HG03060 (cell line): ENCODE results near the gene VEGFB.

Source experiments
- ATAC-seq: cut with Tn5 transposase; IDR thresholded peaks from one replicate; pipeline ENCODE4 v1.9.1; 2021; ENCODE audit warnings: low read depth, moderate number of reproducible peaks; ENCODE audit not compliant: unreplicated experiment

VEGFB gene

GRCh38 chr11:64210301-64211020 is 23.9 kb upstream of the VEGFB start:
- ATAC-seq = no peak

GRCh38 chr11:64211181-64211872 is 23.1 kb upstream of the VEGFB start:
- no peak for ATAC-seq

- ATAC-seq = no peak
Measured at GRCh38 chr11:64216879-64217278, 17.5 kb upstream of the VEGFB start.

- ATAC-seq = no peak
Measured at GRCh38 chr11:64218628-64219353, 15.6 kb upstream of the VEGFB start.

GRCh38 chr11:64219354-64219684 is 15.1 kb upstream of the VEGFB start:
- no peak for ATAC-seq

GRCh38 chr11:64219755-64220154 is 14.6 kb upstream of the VEGFB start:
- no peak for ATAC-seq

GRCh38 chr11:64220271-64220670 is 14.1 kb upstream of the VEGFB start:
- ATAC-seq = no peak

- no peak for ATAC-seq
Measured at GRCh38 chr11:64220798-64221197, 13.6 kb upstream of the VEGFB start.

GRCh38 chr11:64222651-64223000 is 11.8 kb upstream of the VEGFB start:
- ATAC-seq = no peak

- no peak for ATAC-seq
Measured at GRCh38 chr11:64223001-64223651, 11.3 kb upstream of the VEGFB start.

- no peak for ATAC-seq
Measured at GRCh38 chr11:64224151-64224890, 10.1 kb upstream of the VEGFB start.

- no peak for ATAC-seq
Measured at GRCh38 chr11:64224891-64225607, 9.3 kb upstream of the VEGFB start.

- ATAC-seq = no peak
Measured at GRCh38 chr11:64225608-64226506, 8.5 kb upstream of the VEGFB start, which contains the start of the genes NUDT22 and TRPT1. NUDT22 (plus strand) TSS chr11:64226274; CDS start chr11:64226653, 379 bp downstream. TRPT1 (minus strand) TSS chr11:64226186; CDS start chr11:64225860, 326 bp downstream.

GRCh38 chr11:64226507-64227051 is 7.8 kb upstream of the VEGFB start:
- no peak for ATAC-seq

- no peak for ATAC-seq
Measured at GRCh38 chr11:64227405-64227956, 6.9 kb upstream of the VEGFB start.

- ATAC-seq = no peak
Measured at GRCh38 chr11:64229090-64229743, 5.2 kb upstream of the VEGFB start.

- no peak for ATAC-seq
Measured at GRCh38 chr11:64229744-64230170, 4.6 kb upstream of the VEGFB start.
